ENCODE results near the gene OPHN1. TPM values are rescaled to one million over a fixed set of nuclear protein-coding genes. Genes with fewer than 3 reads are reported as not detected.

Gene OPHN1
- total RNA-seq, 1 donor from 2014 or later, result 5.3 TPM

DNA sequence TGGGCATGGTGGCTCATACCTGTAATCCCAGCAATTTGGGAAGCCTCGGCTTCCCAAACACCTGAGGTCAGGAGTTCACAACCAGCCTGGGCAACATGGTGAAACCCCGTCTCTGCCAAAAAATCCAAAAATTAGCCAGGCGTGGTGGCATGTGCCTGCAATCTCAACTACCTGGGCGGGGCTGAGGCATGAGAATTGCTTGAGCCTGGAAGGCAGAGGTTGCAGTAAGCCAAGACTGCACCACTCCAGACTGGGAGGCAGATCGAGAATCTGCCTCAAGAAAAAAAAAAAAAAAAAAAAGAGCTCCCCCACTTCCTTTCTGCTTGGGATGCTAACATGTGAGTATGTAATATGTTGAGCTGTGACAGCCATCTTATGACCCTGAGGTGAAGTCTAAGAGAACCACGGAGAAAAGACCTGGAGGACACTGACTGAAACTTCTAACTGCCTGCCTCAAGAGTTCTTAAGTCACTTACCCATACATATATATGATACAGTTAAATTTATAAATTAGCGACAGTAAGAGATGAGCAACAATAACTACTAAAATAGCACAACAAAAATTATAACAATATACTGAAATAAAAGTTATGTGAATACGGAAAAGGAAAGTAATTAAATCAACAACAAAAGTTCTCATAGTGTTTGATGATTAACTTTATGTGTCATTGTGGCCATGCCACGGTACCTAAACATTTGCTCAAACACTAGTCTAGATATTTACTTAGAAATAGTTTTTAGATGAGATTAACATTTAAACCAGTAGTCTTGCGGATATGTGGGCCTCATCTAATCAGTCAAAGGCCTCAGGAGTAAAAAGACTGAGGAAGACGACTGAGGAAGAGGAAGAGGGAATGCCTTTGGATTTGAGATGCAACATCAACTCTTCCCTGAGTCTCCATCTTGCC, 178.3 kb downstream of the OPHN1 start:
- DNase-seq (ENCODE audit: low read depth, low spot score), result no peak

DNA sequence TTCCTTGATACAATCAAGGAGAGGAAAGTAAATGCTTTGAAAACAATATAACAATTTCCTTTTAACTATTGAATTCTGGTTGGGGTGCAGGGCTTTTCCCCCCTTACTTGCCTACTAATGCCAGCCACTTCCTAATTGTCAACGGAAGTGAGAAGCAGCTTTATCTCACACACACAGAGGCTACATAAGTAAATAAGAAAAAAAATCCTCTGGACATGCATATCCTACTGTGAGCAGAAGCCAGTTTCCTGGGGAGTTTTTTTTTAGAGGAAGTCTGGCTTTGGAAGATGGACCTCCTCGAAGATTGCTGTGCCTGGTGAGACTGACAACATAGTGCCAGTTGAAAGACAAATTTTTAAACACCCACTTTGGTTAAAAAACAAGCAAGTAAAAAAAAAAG, 180.6 kb downstream of the OPHN1 start:
- DNase-seq (ENCODE audit: low read depth, low spot score), result peak; percentile 33

DNA sequence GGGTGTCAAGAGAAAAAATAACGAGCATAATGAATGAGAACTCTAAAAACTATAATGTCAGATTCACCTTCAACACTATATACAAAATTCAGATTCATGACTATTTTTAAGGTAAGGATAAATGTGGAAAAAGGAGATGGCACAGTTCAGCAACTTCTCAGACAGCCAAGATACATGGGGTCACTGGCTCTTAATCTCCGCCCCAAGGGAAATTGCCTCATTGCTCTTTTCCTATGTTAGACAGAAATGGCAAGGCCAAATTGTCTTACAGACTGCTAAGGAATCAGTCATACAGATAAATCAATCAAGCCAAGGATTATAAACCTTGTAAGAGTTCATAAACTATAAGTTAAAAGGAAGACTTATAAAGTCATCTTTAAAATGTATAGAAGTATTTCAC, 183.4 kb downstream of the OPHN1 start:
- no peak for DNase-seq (ENCODE audit: low read depth, low spot score)

DNA sequence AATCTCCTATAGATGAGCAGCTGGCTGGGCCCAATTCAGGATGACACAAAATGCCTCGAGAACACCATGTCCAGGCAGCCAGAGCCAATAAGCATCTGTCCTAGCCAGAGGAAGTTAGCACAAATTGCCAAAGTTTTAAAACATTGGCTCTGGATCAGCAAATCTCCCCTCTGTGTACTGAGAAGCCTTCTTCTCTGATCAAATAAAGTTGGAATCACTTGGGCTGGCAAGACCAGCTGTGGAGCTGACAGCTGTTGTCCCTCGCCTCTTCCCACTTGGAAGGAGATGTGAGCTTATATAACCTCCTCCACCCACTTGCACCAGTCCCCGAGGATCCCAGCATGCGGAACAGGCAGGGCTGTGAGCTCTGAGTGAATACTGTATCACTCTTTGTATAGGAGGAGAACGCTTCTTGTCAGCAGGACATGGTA, 183.9 kb downstream of the OPHN1 start:
- no peak for DNase-seq (ENCODE audit: low read depth, low spot score)

DNA sequence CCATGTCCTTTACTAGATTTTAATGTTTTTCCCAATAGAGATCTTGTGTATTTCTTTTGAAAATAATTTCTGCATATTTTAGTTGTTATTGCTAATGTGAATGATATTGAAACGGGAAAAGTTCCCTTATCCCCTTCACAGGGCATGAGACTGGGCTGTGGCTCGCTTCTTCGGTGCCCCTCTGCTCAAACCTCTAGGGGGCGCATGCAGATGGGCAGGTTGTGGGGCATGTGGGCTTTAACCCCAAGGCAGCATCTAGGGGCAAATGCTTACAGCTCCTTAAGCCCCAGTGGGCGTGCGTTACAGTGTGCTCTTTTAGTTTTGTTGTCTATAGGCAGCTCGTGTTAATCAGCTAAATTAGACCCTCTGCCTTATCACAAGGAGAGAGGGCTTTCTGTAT, 194.7 kb downstream of the OPHN1 start:
- DNase-seq (ENCODE audit: low read depth, low spot score), result no peak

DNA sequence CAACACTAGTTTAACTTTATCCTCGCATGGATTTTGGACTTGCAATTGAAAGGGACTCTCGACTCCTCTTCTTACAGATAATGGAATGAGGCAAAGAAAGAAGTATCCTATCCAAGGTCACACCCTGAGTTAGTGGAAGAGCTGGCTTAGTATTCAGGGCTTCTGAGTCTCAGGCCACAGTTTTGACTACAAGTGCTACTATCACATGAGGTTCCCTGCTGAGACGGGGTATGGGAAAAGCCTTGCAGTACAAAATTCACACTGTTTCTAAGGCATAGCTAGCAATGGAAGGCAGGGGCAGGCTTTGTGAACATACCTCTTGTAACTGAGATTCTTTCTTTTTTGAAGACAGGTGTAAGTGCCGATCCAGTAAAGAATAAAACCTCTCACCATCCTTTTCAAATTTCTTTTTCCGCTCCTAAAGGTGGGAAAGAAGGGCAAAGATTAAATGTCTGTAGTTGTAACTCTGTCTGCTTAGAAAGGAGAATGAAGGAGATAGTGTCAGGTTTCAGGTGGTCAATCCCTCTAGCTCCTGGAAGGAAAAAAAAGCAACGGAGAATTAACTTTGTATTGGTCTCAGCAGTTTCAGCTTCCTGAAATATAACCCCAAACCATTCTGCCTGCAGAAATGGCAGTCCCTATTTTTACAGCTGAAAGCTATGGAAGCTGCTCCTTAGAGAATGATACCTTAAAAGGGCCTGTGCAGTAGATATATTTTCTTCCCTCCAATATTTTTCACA, 199.0 kb downstream of the OPHN1 start:
- no peak for DNase-seq (ENCODE audit: low read depth, low spot score)

DNA sequence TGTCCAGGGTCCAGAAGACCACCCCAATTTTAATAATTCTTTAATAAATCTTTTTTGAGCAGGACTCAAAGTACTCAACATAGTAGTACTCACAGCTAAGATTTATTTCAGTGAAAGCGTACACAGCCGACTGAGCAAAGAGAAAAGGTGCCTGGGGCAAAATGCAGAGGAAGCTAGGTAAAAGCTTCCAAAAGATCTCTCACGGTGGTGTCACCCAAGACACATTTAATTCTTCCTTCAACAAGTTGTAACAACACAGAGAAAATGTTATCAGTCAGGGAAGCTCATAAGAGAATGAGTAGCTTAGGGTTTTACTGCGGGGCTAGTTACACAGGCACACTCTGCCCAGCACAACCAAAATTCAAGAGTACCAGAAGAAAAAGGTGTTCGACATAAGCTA, 201.1 kb downstream of the OPHN1 start:
- no peak for DNase-seq (ENCODE audit: low read depth, low spot score)

DNA sequence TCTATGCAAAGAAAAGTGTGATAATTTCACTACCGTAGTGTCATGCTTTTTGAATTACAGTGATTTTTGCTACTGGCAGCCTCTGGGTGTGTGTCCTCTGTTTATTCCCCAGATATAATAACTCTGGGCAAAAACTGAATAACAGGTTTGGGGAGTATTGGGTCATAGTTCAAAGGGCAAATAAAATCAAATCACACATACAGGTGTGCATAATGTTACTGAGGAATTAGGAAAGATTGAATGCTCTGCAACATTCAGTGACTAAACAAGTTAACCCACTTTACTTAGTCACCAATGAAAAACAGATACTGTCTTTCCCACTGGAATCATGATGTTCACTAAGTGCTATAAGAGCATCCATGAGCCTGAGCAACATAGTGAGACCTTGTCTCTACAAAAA, 224.3 kb downstream of the OPHN1 start:
- DNase-seq (ENCODE audit: low read depth, low spot score), result no peak

DNA sequence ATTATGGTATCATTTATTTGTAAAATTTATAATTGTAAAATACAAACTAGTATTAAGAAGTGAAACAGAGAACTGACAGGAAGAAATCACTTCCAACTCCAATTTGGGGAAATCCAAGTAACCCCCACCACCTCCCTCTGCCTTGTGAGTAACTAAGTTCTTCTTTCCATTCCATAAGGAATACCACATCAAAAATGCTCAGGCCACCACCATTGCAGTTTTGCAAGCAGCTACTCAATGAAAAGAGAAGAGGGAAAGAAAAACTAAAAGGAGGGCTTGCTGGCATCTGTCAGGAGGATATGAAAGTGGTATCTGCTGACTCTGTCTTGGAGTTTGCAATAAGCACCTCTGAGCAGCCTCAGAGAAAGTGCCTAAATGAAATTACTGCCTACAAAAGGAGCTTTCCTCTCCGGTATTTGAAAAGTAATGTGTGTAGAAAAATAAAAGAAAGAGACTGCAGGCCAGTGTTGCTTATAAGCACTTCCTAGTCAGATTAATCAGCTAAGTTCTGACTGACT, 228.7 kb downstream of the OPHN1 start:
- no peak for DNase-seq (ENCODE audit: low read depth, low spot score)

DNA sequence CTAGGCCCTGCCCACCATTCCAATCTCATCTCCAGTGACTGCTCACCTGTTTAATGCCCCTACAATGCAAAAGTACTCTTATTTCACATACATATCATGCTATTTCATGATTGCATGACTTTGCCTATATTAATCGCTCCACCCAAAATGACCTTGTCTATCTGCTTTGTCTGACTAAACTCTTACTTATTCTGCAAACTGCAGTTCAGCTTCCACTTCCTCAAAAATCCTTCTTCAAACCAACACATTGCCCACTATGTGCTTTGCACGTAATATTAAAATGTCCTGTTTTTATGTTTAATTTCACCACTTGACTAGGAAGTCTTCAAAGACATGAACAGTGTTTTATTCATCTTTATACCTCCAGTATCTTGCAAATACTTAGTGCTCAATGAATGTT, 229.6 kb downstream of the OPHN1 start:
- no peak for DNase-seq (ENCODE audit: low read depth, low spot score)

DNA sequence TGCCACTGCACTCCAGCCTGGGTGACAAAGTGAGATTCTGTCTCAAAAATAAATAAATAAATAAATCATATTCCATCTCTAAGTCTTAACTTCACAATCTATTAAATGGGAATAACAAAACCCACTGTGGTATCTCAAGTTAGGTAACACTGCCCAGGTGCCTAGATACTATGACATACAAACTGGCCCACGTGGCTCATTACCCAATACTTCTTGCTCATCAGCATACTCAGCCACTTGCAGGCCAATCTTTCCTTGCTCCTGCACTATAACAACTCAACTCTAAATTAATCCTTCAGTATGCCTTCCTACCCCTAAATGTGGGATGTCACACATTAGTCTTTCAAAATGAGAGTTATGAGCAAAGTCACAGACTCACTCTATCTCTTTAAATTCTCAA, 230.1 kb downstream of the OPHN1 start:
- DNase-seq (ENCODE audit: low read depth, low spot score), result no peak

DNA sequence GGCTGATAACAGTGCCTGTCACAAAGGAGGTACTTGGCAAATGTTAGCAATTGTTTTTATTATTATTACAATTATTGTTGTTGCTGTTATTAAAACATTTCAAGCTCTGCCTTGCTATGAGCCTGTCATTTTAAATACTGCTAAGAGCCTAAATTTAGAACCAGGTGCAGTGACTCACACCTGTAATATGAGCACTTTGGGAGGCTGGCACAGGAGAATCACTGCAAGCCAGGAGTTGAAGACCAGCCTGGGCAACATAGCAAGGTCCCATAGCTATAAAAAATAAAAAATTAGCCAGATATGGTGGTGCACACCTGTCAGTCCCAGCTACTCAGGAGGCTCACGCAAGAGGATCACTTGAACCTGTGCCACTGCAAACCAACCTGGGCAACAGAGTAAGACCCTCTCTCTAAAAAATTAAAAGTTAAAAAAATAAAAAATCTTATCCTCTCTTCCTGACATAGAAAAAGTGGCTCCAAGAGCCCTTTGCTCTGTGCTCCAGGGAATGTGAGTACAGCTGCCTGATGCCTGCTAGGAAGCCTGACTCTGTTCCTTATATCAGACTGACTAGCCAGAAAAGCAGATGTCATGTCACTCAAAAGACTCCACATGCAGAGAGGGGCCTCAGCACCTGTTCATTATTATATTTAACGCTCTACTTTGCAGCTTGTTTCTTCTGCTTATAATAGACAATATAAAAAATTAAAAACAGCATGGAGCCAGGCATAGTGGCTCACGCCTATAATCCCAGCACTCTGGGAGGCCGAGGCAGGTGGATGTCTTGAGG, 234.0 kb downstream of the OPHN1 start:
- no peak for DNase-seq (ENCODE audit: low read depth, low spot score)

DNA sequence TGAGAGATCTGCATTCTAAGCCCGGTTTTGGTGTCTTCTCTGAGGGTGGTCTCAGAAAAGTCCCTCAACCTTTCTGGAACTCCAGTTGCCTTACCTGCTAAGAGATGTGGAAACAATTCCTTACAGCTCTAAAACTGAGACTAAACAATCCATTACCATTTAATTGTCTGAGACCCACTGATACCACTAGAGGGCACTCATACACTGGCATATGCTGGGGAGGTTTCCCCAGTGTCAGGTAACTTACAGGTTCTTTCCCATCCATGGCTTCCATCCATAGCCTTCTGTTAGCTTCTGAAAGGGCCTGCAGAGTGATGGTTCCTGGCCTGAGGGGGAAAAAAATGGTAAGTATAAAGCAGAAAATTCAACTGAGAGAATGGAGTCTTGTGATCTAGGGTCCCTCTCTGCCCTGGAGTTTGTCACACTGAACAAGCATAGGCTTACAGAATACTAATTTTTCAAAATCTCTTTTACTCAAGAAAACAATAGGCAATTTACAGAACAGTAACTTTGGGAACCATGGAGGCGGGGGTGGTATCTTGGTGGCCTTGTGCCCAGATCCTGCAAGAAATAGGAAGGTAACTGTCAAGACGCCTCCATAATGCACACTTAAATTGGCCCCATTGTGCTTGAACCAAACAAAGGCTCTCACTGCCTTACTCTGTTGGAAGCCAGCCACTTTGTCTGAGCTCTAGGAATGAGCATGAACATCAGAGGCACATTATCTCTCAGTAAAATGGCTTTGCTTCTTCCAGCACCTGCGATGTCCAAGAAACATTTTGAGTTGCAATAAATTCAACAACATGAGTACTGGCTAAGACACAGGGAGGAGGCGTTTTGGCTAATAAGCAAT, 236.1 kb downstream of the OPHN1 start:
- DNase-seq (ENCODE audit: low read depth, low spot score), result no peak

DNA sequence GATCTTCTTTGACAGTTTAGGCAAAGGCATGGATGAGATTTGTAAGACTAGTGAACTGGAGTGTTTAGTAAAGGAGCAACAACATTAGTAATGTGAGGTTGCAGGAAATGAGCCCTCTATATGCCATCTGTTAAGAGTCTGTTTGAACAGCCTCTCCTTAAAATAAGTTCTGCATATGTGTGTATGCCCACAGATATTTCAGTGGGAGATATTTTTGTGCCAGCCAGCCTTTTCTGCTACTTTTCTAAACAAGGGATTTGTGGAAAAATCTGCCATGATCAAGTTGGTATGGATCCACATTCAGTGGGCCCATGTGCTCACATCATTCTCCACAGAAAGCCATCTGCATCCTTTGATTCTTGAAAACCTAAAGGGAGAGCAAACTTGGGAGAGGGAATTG, 237.7 kb downstream of the OPHN1 start:
- no peak for DNase-seq (ENCODE audit: low read depth, low spot score)

DNA sequence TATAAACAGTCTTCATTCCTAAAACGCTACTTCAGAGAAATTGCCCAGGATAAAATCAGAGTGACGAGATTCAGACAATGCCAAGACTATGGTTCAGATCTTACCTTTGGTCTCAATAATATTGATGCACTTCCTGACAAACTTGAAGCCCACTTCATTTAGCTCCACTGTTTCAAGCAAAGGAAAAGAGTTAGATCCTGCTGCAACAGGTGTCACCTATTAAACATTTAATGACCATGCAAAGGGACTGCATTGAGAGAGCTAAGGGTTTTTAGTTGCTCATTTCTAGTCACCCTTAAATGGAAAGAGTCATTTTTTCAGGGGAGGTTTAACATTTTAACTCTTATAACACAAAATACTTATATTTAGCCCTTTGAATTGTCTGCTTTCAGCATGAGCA, 239.5 kb downstream of the OPHN1 start:
- DNase-seq (ENCODE audit: low read depth, low spot score), result no peak

DNA sequence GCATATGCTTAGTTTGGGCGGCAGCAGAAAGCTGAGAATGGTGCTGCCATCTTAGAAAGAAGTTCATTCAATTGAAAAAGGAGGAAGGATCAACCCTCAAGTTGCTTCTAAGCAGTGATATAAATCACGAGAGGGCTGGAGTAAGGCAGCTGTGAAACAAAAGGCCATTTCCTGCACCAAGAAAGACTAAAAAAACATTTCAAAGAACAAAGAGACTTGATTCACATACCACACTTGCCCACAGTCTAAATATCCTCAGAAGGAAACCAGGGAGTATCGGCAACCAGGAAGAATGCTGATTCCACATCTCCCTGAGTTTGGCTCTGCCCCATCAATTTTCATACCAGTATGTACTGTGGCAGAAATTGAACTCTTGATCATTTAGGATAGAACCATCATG, 240.1 kb downstream of the OPHN1 start:
- no peak for DNase-seq (ENCODE audit: low read depth, low spot score)

DNA sequence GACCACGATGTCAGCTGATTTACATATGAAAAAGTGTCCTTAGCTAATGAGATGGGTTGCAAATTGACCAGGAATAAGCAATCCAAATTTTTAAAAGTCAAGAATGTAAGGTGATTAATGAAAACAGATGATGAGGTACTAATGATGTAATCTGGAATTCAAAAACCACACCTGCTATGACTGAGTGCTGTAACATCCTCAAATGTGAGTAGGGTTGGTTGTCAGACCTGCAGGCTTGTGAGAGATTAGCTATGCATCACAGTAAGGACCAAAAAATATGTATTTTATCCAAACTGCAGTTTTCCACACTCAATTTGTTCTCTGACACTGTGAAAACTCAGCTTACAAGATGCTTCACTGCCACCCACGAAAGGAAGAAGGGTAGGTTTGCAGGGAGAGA, 242.5 kb downstream of the OPHN1 start:
- DNase-seq (ENCODE audit: low read depth, low spot score), result no peak

DNA sequence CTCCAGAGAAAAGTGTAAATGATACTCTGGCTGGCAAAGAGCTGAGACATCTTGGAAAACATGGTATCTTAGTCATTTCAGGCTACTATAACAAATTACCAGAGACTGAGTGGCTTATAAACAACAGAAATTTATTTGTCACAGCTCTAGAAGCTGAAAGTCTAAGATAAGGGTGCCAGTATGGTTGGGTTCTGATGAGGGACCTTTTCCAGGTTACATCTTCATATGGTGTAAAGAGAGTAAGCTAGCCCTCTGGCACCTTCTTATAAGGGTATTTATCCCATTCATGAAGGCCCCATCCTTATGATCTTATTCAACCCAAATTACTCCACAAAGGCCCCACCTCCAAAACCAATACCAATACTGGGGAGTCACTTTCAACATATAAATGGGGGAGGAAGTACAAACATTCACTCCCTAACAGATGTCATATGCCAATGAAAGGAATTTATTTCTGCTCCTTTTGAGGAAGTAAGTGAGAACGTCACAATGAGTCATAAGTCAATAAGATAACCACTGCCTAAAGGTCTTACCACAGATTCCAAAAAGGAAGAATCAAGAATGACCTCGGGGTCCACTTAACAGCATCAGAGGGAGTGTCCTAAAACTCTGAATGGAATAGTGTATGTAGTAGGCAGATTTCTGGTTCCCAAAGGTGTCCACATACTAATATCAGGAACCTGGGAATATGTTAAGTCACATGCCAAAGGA, 246.6 kb downstream of the OPHN1 start:
- no peak for DNase-seq (ENCODE audit: low read depth, low spot score)

DNA sequence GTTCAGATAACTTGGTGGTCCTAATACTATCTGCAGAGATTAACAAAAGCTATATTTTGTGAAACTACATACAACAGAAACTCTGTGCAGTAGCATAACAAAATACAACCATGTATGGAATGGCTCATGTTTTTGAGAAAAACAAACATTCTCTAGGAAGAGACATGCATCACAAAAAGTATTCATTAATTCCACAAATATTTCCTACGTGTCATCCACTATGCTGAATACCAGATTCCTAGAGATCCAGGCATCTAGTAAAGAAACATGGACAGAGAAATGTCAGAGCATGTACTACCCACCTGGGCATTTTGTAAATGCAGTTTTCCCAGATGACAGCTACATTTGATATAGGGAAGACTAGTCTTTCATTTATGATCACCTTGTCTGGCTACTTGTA, 248.1 kb downstream of the OPHN1 start:
- DNase-seq (ENCODE audit: low read depth, low spot score), result no peak

DNA sequence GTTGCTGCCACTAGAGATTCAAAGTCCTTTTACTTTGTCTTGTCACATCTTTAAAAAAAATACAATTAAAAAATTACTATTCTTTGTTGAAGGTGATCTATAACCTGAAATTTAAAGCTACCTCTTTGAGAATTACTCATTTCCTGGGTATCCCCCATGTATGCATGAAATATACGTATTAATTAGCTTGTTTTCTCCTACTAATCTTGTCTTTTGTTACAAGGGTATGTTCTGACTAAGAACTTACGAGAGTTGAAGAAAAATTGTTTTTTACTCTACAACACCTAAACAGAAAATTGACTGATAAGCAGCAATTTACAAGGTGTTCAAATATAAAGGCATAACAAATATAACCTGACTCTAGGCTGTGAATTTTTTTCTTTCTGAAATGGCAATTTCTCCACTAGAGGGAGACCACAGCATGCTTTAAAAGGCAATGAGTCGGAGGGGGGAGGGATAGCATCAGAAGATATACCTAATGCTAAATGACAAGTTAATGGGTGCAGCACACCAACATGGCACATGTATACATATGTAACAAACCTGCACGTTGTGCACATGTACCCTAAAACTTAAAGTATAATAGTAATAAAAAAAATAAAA, 249.6 kb downstream of the OPHN1 start:
- DNase-seq (ENCODE audit: low read depth, low spot score), result no peak

Data from pulmonary artery endothelial cell (primary cell).